Keratinocyte (primary cell): ENCODE measurements around the gene THAP6. TPM values are rescaled to one million over a fixed set of nuclear protein-coding genes. Genes with fewer than 3 reads are reported as not detected.
"Not testable (repeated sequence)": the region's sequence is repeated elsewhere in the genome, so short reads cannot be mapped to it uniquely, and the experiment has no call there.

Source experiments
- DNase-seq: peaks from one replicate; pipeline ENCODE4 v3.0.0-alpha.2; 2011; ENCODE audit warnings: low read depth, missing footprints, low spot score
- FAIRE-seq: peaks from 2 replicates; lab custom pipeline; 2011; peaks lifted over from hg19 to GRCh38; lab: Jason Lieb, UNC
- H2AFZ ChIP-seq: 2 replicates; pipeline ENCODE4 v1.6.0; 2012; ENCODE audit warnings: low read length, control low read depth, inconsistent platforms; ENCODE audit not compliant: control insufficient read depth
- H3K27ac ChIP-seq: 2 replicates; pipeline ENCODE4 v1.5.1; 2011; ENCODE audit warnings: low read length; ENCODE audit not compliant: control insufficient read depth, insufficient read depth
- H3K27me3 ChIP-seq: 3 replicates; pipeline ENCODE4 v1.6.0; 2011; ENCODE audit warnings: low read length; ENCODE audit not compliant: control insufficient read depth, insufficient read depth; ENCODE audit errors: extremely low read depth
- H3K36me3 ChIP-seq, 2 experiments: 2 replicates in 1 of 2; 3 replicates in 1 of 2; pipeline ENCODE4 v1.5.1; 2011; ENCODE audit warnings: low read length in 2 of 2, mild to moderate bottlenecking in 1 of 2; ENCODE audit not compliant: control insufficient read depth in 2 of 2, insufficient read depth in 2 of 2; ENCODE audit errors: extremely low read depth in 1 of 2
- H3K4me1 ChIP-seq: 3 replicates; pipeline ENCODE4 v1.5.1; 2011; ENCODE audit warnings: low read length; ENCODE audit not compliant: control insufficient read depth, insufficient read depth; ENCODE audit errors: extremely low read depth
- H3K4me2 ChIP-seq: 3 replicates; pipeline ENCODE4 v1.6.0; 2011; ENCODE audit warnings: low read depth, low read length; ENCODE audit not compliant: control insufficient read depth, insufficient read depth; ENCODE audit errors: extremely low read depth
- H3K4me3 ChIP-seq, 3 experiments: fragments of 200-600 bp in 1 of 3; sonication (generic) in 1 of 3; 2 replicates in 2 of 3; 3 replicates in 1 of 3; pipeline ENCODE4 v1.5.1; 2011 to 2016; ENCODE audit warnings: low read length in 3 of 3, mild to moderate bottlenecking in 3 of 3, control low read depth in 2 of 3, inconsistent platforms in 1 of 3, low read depth in 1 of 3, mixed read lengths in 1 of 3, mixed run types in 1 of 3, moderate library complexity in 1 of 3; ENCODE audit not compliant: control insufficient read depth in 2 of 3, insufficient read depth in 2 of 3; ENCODE audit errors: extremely low read depth in 1 of 3
- H3K79me2 ChIP-seq: 2 replicates; pipeline ENCODE4 v1.6.0; 2012; ENCODE audit warnings: low read length; ENCODE audit not compliant: control insufficient read depth, insufficient read depth
- H3K9ac ChIP-seq: 3 replicates; pipeline ENCODE4 v1.6.0; 2011; ENCODE audit warnings: low read length; ENCODE audit not compliant: control insufficient read depth, insufficient read depth; ENCODE audit errors: extremely low read depth
- H3K9me1 ChIP-seq: 3 replicates; pipeline ENCODE4 v1.6.0; 2011; ENCODE audit warnings: low read length; ENCODE audit not compliant: control insufficient read depth, insufficient read depth; ENCODE audit errors: extremely low read depth
- H3K9me3 ChIP-seq: 2 replicates; pipeline ENCODE4 v1.5.1; 2012; ENCODE audit warnings: low read depth, low read length; ENCODE audit not compliant: control insufficient read depth
- H4K20me1 ChIP-seq: 3 replicates; pipeline ENCODE4 v1.6.0; 2011; ENCODE audit warnings: low read length; ENCODE audit not compliant: control insufficient read depth, insufficient read depth; ENCODE audit errors: extremely low read depth
- EZH2 ChIP-seq: IDR thresholded peaks from one replicate; pipeline ENCODE4 v1.6.1; 2012; ENCODE audit warnings: inconsistent platforms, mild to moderate bottlenecking, low read length, moderate library complexity
- dilution Hi-C: fragments of 300-500 bp; cut with MboI; formaldehyde crosslinking; loops from one replicate; pipeline ENCODE4 v1.7.0; 2020; ENCODE audit warnings: low sequenced_read_pairs; ENCODE audit not compliant: extremely low pct_ligation_motif_present
- polyA plus RNA-seq, 5 experiments: library from polyadenylated mRNA; depleted of rRNA in 3 of 5; stranded (reverse) in 3 of 5; stranded (forward) in 1 of 5; unstranded in 1 of 5; fragments of >200 nt; gene quantifications; 1 replicate in 1 of 5; 2 replicates in 3 of 5; 3 replicates in 1 of 5; pipeline versions ENCODE4 v1.2.1 to v1.2.3, GENCODE V29; 2011 to 2012; ENCODE audit warnings: missing spikeins in 2 of 5, low read depth in 1 of 5, low replicate concordance in 1 of 5
- TF ChIP-seq, protein P1 (sequence below), 3 experiments: IDR thresholded peaks in 1 of 3; conservative IDR thresholded peaks in 1 of 3; optimal IDR thresholded peaks in 1 of 3; 2 replicates in 2 of 3; 3 replicates in 1 of 3; pipeline versions ENCODE3 to v1.5.1; 2011; ENCODE audit warnings: low read length in 3 of 3, mild to moderate bottlenecking in 3 of 3, moderate library complexity in 2 of 3, control low read depth in 1 of 3, inconsistent platforms in 1 of 3; ENCODE audit not compliant: insufficient read depth in 2 of 3; ENCODE audit errors: extremely low read depth in 1 of 3

Gene THAP6
- polyA plus RNA-seq, 1 donor (not counting 4 experiments of a cell fraction or from before 2014, with no cell fraction given) = 11.9 TPM

GRCh38 chr4:75530556-75531322, 16.5 kb downstream of the THAP6 start:
- TF ChIP-seq, protein P1, sequence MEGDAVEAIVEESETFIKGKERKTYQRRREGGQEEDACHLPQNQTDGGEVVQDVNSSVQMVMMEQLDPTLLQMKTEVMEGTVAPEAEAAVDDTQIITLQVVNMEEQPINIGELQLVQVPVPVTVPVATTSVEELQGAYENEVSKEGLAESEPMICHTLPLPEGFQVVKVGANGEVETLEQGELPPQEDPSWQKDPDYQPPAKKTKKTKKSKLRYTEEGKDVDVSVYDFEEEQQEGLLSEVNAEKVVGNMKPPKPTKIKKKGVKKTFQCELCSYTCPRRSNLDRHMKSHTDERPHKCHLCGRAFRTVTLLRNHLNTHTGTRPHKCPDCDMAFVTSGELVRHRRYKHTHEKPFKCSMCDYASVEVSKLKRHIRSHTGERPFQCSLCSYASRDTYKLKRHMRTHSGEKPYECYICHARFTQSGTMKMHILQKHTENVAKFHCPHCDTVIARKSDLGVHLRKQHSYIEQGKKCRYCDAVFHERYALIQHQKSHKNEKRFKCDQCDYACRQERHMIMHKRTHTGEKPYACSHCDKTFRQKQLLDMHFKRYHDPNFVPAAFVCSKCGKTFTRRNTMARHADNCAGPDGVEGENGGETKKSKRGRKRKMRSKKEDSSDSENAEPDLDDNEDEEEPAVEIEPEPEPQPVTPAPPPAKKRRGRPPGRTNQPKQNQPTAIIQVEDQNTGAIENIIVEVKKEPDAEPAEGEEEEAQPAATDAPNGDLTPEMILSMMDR (optimal IDR thresholded peaks at IDR 0.05 in 1 of 3, IDR thresholded peaks at IDR 0.05 in 1 of 3, conservative IDR thresholded peaks at IDR 0.05 in 1 of 3; ENCODE audit: extremely low read depth in 1 of 3, insufficient read depth in 2 of 3, low read length in 3 of 3) = no peak
- TF ChIP-seq EZH2 = no peak
- no peak overlapping the region for H2AFZ ChIP-seq
- FAIRE-seq (no peak), DNase-seq (no peak)
- H3K9me3 ChIP-seq = no peaks in the 10 kb centered on the region
- H3K4me1 ChIP-seq = no peaks in the 10 kb centered on the region
- H3K9ac ChIP-seq = no peak overlapping the region
- H3K79me2 ChIP-seq = no peaks in the 10 kb centered on the region
- no peaks in the 10 kb centered on the region for H3K27me3 ChIP-seq
- H3K4me2 ChIP-seq = no peak overlapping the region
- H4K20me1 ChIP-seq = no peaks in the 10 kb centered on the region
- dilution Hi-C loops = no loop called here
- H3K4me3 ChIP-seq = no peak overlapping the region
- peaks cover 3 to 6% of the 10 kb centered on the region in 2 experiments for H3K36me3 ChIP-seq
- no peaks in the 10 kb centered on the region for H3K9me1 ChIP-seq
- no peak overlapping the region for H3K27ac ChIP-seq

- H3K9ac ChIP-seq, H3K79me2 ChIP-seq, H3K4me3 ChIP-seq, H3K9me3 ChIP-seq, H3K9me1 ChIP-seq, H3K27me3 ChIP-seq, H3K4me2 ChIP-seq, H3K4me1 ChIP-seq, H2AFZ ChIP-seq, dilution Hi-C loops, FAIRE-seq, H3K36me3 ChIP-seq, DNase-seq, H3K27ac ChIP-seq, H4K20me1 ChIP-seq: not testable (repeated sequence)
These were observed 17.4 kb downstream of the THAP6 start for GRCh38 chr4:75531536-75532143.

DNA sequence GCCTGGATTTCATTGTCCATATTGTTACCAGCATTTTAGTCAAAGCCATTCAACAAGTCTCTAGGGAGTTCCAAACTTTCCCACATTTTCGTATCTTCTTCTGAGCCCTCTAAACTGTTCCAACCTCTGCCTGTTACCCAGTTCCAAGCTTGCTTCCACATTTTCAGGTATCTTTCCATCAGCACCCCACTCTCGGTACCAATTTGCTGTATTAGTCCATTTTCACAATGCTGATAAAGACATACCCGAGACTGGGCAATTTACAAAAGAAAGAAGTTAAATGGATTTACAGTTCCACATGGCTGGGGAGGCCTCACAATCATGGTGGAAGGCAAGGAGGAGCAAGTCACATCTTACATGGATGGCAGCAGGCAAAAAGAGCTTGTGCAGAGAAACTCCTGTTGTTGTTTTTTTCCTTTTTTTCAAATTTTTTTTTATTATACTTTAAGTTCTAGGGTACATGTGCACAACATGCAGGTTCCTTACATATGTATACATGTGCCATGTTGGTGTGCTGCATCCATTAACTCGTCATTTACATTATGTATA, 19.1 kb downstream of the THAP6 start:
- H3K36me3 ChIP-seq, H3K9me3 ChIP-seq, FAIRE-seq, dilution Hi-C loops, H3K4me2 ChIP-seq, H3K79me2 ChIP-seq, DNase-seq, H2AFZ ChIP-seq, H3K27ac ChIP-seq, H3K27me3 ChIP-seq, H3K4me1 ChIP-seq, H4K20me1 ChIP-seq, H3K9ac ChIP-seq, H3K9me1 ChIP-seq, H3K4me3 ChIP-seq: not testable (repeated sequence)

GRCh38 chr4:75533926-75534325, 19.7 kb downstream of the THAP6 start:
- H3K27ac ChIP-seq, H3K27me3 ChIP-seq, H2AFZ ChIP-seq, H3K9me1 ChIP-seq, H3K4me1 ChIP-seq, H3K9me3 ChIP-seq, H3K4me3 ChIP-seq, H3K9ac ChIP-seq, H3K36me3 ChIP-seq, DNase-seq, dilution Hi-C loops, H3K4me2 ChIP-seq, H3K79me2 ChIP-seq, FAIRE-seq, H4K20me1 ChIP-seq: not testable (repeated sequence)
